GM18520 (cell line): ENCODE data around the gene A3GALT2.

Experiments
- ATAC-seq: cut with Tn5 transposase; IDR thresholded peaks from one replicate; pipeline ENCODE4 v1.9.1; 2021; ENCODE audit not compliant: unreplicated experiment

The A3GALT2 gene

DNA sequence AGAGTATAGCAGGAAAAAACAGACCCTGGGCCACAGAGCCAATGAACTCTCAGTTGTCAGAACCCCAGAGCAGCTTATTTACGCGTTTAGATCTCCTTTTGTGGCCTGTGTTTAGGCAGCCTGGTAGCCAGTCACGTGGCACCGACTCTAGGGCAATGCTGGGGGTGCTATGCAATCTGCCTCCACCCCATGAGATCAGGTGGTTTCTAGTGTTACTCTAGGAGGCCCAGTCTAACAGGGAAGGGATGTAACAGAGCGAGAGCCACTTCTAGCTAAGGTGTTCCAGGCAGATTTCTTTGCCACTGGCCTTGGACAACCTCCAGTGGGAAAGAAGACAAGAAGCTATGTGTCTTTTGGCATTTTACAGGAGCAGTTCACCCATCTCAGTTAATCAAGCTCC is 12.0 kb upstream of the A3GALT2 start:
- no peak for ATAC-seq

DNA sequence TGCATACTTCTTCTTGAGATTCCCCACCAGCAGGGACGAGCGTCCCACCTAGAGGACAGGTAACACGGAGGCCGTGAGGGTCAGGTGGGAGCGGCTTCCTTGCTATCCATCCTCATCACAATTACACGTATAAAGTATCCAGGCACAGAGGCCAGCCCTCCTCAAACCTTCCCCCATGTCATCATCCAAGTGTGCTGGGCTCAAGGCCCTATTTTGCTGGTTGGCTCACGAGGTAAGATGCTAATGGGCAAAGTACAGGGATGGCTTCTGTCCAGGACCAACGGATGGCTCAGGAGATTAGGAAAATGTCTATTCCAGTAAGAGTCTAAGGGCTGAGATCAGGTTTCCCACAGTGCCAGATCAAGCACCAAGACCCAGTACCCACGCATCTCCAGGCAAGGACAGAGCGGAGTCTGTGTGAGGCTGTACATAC is 11.5 kb upstream of the A3GALT2 start:
- ATAC-seq = no peak

DNA sequence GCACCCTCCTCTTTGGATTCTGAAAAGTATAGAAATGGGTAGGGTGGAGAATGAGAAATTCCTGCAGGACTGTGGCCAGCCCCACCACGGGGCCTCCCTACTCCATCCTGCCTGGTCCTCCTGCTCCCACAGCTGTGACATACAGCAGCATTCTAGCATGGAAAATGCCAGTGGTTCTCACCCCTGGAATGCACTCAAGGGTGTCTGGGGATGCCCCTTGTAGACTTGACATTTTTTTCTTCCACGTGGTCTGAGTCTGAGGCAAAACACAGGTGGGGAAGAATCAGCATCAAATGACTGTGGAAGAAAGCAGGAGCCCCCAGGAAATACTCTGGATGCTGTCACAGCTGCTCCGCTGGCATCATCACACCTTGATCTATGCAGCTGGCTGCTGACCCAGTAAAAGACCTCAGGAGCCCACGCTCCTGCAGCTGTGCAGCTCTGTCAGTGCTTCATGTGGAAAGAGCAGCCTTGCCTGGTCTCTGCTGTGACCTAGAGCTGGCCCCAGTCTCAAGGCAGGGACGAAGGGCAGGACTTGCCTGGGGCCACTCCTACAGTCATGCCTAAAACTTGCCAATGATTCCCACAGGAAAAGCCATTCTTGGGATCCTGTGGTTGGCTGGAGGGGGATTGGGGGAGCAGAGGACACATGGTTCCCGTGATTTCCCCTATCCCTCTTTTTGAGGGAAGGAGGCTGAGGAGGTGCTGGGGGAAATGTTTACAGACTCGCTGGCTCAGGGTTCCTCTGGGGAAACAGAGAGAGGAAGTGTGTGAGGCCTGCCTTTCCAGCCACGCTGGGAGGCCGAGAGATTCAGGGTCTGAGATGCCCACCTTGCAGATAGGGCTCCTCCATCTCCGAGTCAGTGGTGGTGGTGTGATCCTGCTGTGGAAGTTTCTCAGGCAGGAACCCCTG is 10.8 kb upstream of the A3GALT2 start:
- no peak for ATAC-seq

DNA sequence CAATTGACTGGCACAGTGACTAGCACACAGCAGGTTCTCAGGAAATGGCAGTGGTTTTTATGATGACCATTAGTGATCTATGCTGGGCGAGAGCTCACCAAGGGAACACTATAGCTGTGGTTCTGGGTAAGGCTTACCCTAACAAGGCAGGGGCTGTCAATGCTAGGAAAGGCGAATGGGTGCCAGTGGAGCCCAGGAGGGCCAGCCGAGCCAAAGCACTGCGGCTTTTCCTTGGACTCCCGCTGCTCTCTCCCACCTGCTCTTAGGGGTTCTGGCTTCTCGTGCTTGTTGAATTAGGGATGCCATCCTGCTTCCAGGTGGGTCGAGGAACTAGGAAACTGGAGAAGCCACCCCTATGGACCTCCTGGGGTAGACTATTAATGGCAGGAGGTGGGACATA is 10.0 kb upstream of the A3GALT2 start:
- ATAC-seq = no peak

DNA sequence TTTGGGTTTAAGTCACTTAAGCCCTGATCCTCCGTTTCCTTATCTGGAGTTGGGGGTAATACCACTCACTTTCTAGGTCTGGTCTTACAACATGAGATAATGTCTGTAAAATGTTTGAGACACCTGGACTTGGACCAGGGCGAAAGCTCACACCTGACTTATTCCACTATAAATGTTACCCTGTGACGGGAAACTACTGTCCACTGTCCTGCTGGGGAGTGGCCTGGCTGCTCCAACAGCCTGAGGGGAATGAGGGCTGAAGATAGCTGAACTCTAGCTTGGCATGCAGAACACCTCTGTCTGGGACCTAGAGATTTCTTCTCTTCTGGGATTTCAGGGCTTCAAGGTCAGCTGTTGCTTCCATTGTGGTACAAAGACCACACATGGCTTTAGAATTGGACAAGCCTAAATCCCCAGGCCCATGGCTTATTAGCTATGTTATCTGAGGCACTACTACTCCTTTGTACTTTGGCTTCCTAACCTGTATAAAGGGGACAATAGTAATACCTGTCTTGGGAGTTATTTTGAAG is 9.5 kb upstream of the A3GALT2 start:
- no peak for ATAC-seq

DNA sequence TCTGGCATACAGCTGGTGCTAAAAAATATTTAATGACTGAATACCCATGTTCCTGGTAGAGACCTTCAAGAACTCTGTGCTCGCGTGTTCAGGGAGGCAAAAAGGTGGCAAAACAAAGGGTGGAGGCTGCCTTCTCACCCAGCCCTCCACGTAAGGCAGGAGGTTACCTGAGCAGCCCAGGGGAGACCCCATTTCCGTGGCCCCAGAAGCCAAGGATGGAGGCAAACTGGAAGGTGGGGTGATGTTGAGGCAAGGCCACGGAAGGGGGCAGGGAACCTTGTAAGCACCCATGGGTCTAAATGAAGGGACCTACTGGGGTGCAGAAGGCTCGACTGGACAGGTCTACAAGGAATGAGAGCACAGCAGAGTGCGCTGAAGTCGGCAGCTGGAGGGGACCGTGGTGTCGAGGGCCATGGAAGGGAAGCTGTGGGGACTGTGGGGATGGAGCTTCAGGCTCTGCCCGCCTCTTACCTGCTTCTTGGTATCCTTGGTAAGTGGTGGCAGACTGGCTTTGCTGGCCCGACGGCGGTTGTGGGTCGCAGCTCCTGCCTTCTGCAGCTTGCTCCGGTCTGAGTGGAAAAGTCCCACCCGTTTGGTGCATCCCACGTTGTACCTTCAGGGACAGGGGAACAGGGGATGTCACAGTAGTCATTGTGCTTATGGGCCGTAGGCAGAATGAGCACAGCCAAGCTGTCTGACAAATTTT is 8.9 kb upstream of the A3GALT2 start:
- no peak for ATAC-seq

DNA sequence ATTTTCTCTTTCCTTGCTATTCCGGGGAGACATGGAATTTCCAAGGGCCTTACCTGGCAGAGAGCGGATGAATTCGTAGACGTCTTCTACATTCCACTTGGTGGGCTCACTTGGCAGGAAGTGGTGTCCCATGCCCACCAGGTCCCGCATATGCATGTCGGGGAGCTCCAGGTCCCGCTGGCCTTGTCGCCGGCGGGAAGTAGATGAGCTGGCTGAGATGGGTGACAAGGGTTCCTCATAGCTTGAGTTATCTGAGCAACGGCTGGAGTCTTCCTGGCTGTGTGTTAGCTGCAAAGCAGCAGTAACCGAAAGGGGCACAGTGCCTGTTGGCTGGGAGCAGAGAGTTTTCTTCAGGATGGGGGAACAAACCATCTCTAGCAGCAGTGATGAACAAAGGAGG is 7.9 kb upstream of the A3GALT2 start:
- no peak for ATAC-seq

DNA sequence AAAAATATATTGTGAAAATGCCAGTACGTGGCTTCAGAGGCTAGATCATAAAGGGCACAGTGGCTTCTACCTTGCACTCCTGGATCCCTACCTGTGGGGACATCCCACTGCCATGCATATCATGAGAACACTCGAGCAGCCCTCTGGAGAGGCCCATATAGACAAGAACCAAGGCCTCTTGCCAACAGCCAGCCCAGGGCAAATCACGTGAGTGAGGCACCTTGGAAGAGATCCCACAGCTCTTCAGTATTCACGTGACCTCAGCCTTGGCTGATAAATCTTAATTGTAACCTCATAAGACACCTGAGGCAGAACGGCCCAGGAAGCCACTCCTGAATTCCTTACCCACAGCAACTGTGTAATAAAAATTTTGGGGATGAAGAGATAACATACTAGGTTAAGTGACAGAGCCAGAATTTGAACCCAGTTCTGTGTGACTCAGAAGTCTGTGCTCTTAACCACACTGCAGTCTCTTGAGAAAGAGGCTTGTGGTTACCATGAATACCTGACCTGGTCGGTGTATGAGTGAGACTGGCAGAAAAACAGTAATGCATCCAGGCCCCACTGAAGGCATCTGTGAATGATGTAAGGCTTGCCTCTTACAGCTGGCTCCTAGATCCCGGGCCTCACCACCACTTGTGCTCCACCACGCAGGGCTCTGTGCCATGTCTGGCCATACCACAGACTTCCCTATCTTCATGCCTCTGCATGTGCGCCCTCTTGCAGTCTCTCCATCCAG is 6.9 kb upstream of the A3GALT2 start:
- ATAC-seq = no peak

DNA sequence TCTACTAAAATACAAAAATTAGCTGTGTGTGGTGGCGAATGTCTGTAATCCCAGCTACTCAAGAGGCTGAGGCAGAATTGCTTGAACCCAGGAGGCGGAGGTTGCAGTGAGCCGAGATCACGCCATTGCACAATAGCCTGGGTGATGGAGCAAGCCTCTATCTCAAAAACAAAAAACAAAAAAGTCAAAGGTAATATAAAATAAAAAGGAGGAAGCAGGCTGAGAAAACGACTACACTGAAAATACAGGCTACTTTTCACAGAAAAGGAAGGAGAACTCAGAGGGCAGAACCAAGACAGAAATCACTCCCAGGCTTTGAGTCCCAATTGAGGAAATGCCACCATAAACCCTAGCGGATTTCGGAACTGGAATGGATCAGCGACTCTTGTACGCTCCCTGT is 5.9 kb upstream of the A3GALT2 start:
- no peak for ATAC-seq

DNA sequence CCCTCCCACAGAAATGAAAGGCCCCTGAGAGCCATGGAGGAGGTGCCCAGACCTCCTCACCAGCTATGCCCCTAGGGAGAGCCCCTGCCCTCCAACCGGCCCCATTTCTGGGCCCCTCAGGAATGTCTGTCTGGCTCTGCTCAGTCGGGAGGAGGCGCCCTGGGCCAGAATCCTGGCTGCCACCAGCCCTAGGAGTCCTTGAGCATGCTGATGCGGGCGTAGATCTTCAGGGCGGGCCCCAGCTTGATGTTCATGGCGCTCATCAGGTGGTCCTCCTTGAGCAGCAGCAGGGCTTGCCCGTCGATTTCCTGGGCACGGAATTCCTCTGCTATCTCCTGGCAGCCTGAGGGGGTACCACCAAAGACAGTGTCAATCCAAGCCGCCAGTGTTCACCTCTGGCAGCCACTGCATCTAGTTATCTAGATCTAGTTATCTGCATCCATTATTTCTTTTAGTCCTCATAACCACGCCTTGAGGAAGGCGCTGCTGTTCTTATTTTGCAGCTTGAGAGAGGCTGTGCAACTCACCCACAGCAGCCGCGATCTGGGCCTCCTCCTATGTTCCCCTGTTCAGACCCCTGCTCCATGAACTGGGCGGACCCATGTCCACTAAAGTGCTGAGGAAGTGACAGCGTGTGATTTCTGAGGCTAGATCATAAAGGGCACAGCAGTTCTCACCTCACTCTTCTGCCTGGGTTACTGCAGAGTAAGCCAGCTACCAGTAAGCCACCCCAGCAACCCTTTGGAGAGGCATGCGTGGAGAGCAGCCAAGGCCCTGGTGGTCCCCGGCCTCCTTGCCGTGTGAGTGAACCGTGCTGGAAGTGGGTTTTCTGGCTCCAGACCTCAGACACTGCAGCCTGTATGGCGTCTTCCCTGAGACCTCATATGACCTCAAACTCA is 4.0 kb upstream of the A3GALT2 start:
- ATAC-seq = no peak

DNA sequence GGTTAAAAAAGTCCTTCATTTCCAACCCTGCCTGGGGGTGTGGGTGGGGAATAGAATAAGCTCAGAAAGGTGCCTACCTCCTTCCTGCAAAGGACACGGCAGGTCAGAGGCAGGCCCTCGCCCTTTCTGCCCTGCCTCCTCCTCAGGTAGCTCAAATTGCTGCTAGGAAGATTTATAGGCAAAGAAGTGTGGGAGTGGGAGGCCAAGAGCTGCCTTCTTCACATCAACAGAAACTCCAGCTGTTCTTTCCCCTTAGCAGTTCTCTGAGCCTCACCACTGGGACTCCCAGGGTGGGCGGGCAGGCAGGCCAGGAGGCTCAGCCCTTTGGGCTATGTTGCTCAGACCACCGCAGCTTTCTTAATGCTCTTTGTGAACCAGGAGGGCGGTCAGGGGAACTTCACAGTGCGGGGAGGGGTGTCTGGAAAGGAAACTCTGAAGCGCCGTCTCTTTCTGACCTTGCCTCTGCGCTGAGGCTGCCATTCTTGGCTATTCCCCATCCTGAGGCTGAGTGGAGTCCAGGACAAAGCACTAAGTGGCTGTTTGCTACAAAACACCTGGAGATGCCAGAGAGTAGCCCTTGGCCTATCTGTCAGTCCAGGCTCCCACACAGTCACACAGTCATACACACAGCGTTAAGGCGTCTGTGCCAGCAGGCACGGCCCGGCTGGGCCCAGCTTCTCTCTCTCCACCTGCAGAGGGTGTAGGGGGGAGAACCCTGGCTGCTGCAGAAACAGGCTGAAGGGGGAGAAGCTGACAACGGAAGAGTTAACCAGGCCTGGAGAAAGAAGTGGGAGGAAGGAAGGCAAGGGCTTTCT is 3.0 kb upstream of the A3GALT2 start:
- no peak for ATAC-seq

DNA sequence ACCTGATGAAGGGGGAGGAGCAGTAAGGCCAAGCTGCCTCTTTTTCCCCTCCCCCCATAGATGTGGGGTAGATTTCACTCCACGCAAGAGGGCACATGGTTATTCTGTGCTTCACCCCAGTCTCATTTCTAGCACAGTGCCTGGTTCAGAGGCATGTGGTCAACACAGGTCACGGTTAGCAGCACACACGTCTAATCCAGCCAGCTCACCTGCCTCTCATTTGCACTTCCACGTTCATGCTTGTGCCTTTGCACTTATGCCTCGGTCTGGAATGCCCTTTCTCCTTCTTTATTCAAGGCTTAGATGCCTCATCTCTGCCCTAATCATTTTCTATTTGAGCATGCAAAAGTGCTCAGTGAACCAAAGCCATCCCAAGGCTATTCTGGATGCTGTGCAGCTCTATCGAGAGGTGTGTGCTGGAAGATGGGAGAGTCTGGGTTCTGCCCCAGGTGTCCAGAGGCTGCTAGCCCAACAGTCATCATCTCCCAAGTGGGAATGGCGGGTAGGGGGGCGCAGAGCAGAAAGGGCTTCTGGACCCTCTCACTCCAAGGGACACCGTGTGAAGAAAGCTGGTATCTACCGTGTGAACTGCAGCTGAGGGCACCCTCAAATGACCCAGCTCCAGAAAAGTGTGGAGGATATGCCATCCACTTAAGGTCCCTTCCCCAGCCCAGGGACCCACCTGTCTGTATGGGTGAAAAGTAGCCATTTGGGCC is 2.1 kb upstream of the A3GALT2 start:
- no peak for ATAC-seq

DNA sequence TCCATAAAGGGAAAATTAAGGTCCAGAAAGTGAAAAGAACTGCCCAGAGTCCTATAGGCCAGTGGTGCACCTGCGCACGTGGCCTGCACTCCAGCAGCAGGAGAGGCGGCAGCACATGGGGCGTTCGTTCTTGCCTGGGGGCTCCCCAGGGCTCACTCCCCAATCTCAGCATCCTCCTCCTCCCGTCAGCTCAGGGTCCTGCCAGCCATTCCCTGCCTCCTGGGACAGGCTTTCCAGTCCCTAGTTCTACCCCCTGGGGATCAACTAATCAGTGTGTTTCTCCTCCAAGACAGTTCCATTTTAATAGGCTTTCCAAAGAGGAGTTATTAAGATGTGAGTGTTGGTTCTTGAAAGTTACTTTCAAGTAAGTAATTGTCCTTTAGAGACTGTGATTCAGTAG is 1.2 kb upstream of the A3GALT2 start:
- ATAC-seq = no peak

DNA sequence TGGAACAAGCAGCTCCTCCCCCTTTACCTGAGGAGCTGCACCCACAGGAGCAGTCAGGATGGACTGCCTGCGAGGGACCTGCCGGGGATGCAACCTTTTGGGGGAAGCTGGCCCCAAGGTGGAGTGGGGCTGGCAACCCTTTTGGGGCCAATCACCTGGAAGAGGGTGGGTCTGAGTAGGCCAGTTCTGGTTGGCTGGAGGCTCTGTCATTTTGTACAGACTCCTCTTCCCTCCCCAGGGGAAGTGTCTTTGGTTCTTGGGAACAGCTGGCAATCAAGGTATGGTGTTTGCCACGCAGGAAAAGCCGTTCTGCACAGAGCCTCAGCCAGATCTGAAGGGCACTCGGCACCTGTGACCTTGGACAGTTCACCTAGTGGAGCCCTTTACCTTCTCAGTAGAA is 280 bp upstream of the A3GALT2 start:
- no peak for ATAC-seq

DNA sequence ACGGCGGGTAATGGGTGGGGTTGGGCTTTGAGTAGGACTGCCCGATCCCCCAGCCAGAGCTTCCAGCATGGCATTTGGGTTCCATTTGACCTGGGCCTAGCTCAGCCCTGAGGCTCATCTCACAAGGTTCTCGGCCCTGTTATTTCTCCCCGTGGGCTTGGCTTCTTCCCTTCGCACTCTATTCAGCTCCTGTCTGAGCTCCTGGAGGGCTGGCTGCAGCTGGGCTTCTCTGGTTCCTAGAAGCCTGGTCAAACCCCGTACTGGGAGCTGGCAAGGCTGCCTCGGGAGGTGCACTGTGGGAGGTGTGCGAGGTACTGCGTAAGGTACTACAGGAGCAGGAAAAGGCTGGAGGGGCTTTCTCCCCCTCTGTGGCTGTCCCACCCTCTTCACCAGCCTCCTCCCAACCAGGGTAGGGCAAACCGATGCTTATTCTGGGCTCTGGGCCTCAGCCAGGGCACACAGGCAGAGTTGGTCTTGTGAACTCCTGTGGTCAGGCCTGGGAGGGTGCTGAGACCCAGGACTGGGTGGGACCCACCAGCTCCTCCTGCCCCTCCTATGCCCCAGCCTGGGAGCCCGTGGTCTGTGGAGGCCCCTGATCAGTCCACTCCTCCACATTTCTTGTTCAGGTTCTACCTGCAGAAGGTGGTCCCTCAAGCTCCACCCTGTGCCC is 814 bp downstream of the A3GALT2 start:
- ATAC-seq = no peak

DNA sequence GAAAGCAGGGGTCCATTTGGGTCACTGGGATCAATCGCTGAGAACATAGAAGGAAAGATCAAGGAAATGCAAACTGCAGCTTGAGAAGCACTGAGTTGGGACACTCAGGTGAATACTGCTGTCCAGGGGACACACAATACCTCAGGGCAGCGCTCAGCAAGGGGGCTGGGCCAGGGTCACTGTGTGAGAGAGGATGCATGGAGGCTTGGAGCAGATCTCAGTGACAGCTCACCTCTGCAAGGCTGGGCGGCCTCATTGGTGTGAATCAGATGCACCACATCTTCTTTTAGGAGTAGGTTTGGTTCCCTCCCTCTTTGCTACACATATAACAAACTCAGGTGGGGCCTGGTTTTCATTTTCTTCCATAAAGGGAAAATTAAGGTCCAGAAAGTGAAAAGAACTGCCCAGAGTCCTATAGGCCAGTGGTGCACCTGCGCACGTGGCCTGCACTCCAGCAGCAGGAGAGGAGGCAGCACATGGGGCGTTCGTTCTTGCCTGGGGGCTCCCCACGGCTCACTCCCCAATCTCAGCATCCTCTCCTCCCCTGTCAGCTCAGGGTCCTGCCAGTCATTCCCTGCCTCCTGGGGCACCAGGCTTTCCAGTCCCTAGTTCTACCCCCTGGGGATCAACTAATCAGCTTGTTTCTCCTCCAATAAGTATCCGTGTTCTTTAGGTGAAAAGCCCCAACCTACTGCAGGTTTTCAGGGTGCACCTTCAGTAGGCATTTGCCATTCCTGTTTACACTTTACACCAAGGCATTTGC is 1.5 kb downstream of the A3GALT2 start:
- no peak for ATAC-seq

DNA sequence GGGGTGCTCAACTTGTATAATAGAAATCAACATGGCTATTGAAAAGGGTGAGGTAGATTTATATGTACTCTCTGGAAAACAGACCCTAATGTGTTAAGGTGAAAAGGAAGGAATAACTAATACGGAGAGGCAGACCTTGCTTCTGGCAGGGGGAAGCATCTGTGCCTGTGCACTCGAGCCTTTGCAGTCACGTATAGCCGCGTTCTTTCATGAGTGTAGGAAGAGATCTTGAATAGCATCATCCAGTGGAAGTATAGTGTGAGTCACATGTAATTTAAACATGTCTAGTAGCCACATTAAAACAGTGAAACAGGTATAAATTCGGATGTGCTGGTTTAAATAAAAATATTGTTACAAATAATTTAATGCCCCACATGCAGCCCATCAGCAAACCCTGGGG is 3.0 kb downstream of the A3GALT2 start:
- no peak for ATAC-seq

DNA sequence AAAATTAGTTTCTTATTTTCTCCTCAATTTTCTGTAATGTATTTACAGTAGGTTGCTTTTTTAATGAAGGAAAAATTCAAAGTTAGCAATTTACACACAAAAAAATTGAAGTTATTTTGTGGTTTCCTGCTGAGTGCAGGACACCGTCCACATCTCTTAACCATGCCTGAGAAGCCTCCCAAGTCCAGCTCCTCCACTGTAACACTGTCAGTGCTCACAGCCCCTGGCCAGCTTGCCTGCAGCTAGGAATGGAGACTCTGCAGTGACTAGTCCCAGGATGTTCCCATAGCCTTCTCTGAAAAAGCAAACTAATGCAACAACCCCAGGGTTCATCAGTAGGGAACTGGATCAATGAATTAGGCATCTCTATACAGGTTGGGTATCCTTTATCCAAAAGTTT is 3.5 kb downstream of the A3GALT2 start:
- no peak for ATAC-seq
